ENCODE measurements around the gene NR1H2. TPM values are rescaled to one million over a fixed set of nuclear protein-coding genes. Genes with fewer than 3 reads are reported as not detected.

The NR1H2 gene
- total RNA-seq, 2 donors from 2014 or later = 84.5 to 91.9 TPM

- Mint-ChIP-seq H3K9me3 (no peaks in the 10 kb centered on the region), H3K27me3 (no peaks in the 10 kb centered on the region), H3K27ac (no peak overlapping the region), H3K4me1 (ENCODE audit: low read depth in 2 of 2) (peaks cover 0 to 4% of the 10 kb centered on the region in 2 donors), H3K4me3 (no peak overlapping the region), H3K36me3 (no peaks in the 10 kb centered on the region)
- DNase-seq (ENCODE audit: low spot score) (no peak), ATAC-seq (no peak)
Observed at GRCh38 chr19:50412419-50412818, 36.2 kb downstream of the NR1H2 start.

GRCh38 chr19:50413096-50413495, 36.8 kb downstream of the NR1H2 start:
- DNase-seq (ENCODE audit: low spot score) = no peak
- Mint-ChIP-seq H3K36me3 (no peaks in the 10 kb centered on the region), H3K4me3 (no peak overlapping the region), H3K4me1 (ENCODE audit: low read depth in 2 of 2) (peaks cover 0 to 4% of the 10 kb centered on the region in 2 donors), H3K27ac (no peak overlapping the region), H3K27me3 (no peaks in the 10 kb centered on the region), H3K9me3 (no peaks in the 10 kb centered on the region)
- ATAC-seq = no peak

GRCh38 chr19:50413531-50413930, 37.3 kb downstream of the NR1H2 start:
- Mint-ChIP-seq H3K27me3 (no peaks in the 10 kb centered on the region), H3K4me1 (ENCODE audit: low read depth in 2 of 2) (peaks cover 0 to 4% of the 10 kb centered on the region in 2 donors), H3K9me3 (no peaks in the 10 kb centered on the region), H3K4me3 (no peak overlapping the region), H3K36me3 (no peaks in the 10 kb centered on the region), H3K27ac (no peak overlapping the region)
- DNase-seq (ENCODE audit: low spot score) (no peak), ATAC-seq (no peak)

GRCh38 chr19:50414864-50415660, 38.8 kb downstream of the NR1H2 start:
- Mint-ChIP-seq H3K27me3 (peaks cover 10 to 14% of the 10 kb centered on the region in 2 donors), H3K27ac (no peak overlapping the region), H3K36me3 (peaks cover 1% of the 10 kb centered on the region), H3K9me3 (no peaks in the 10 kb centered on the region), H3K4me1 (ENCODE audit: low read depth in 2 of 2) (peaks cover 11 to 14% of the 10 kb centered on the region in 2 donors), H3K4me3 (no peak overlapping the region)
- DNase-seq (ENCODE audit: low spot score) (peak; percentile 85), ATAC-seq (peak; percentile 71 to 83)

- ATAC-seq = peak in 1 of 2 donors; percentile 7
- Mint-ChIP-seq H3K4me3 (no peak overlapping the region), H3K27ac (no peak overlapping the region), H3K36me3 (peaks cover 4% of the 10 kb centered on the region), H3K4me1 (ENCODE audit: low read depth in 2 of 2) (peaks cover 16 to 18% of the 10 kb centered on the region in 2 donors), H3K27me3 (peaks cover 14 to 20% of the 10 kb centered on the region in 2 donors), H3K9me3 (no peaks in the 10 kb centered on the region)
- DNase-seq (ENCODE audit: low spot score) = no peak
Observed at GRCh38 chr19:50415661-50416033, 39.4 kb downstream of the NR1H2 start.

- no peak for DNase-seq (ENCODE audit: low spot score)
- ATAC-seq = no peak
- peaks cover 18 to 24% of the 10 kb centered on the region in 2 donors for H3K27me3 Mint-ChIP-seq
- H3K27ac Mint-ChIP-seq = no peak overlapping the region
- no peaks in the 10 kb centered on the region for H3K9me3 Mint-ChIP-seq
- H3K4me3 Mint-ChIP-seq = no peak overlapping the region
- H3K36me3 Mint-ChIP-seq = peaks cover 4% of the 10 kb centered on the region
- peaks cover 16 to 18% of the 10 kb centered on the region in 2 donors for H3K4me1 Mint-ChIP-seq (ENCODE audit: low read depth in 2 of 2)
Observed at GRCh38 chr19:50416034-50416977, 40.0 kb downstream of the NR1H2 start.

- Mint-ChIP-seq H3K9me3 (no peaks in the 10 kb centered on the region), H3K36me3 (peaks cover 4% of the 10 kb centered on the region), H3K27ac (no peak overlapping the region), H3K4me1 (ENCODE audit: low read depth in 2 of 2) (peaks cover 16 to 18% of the 10 kb centered on the region in 2 donors), H3K4me3 (no peak overlapping the region), H3K27me3 (peaks cover 22 to 24% of the 10 kb centered on the region in 2 donors)
- DNase-seq (ENCODE audit: low spot score) = peak; percentile 58
- no peak for ATAC-seq
Observed at GRCh38 chr19:50417111-50418081, 41.1 kb downstream of the NR1H2 start.

GRCh38 chr19:50418176-50419021, 42.1 kb downstream of the NR1H2 start, which contains the start of gene SPIB:
TSS of gene SPIB (plus strand) at chr19:50418938. CDS start at chr19:50418963, 25 bp downstream.
- H3K36me3 Mint-ChIP-seq = peaks cover 4% of the 10 kb centered on the region
- no peaks in the 10 kb centered on the region for H3K9me3 Mint-ChIP-seq

GRCh38 chr19:50419022-50419579, 42.8 kb downstream of the NR1H2 start:
- Mint-ChIP-seq H3K27ac (peak overlapping the region in 1 of 2 donors; percentile 70), H3K4me1 (ENCODE audit: low read depth in 2 of 2) (peaks cover 16 to 18% of the 10 kb centered on the region in 2 donors), H3K9me3 (no peaks in the 10 kb centered on the region), H3K27me3 (peaks cover 22 to 24% of the 10 kb centered on the region in 2 donors), H3K4me3 (peak overlapping the region; percentile 11), H3K36me3 (peaks cover 4% of the 10 kb centered on the region)
- DNase-seq (ENCODE audit: low spot score) (peak; percentile 41), ATAC-seq (no peak)

More at GRCh38 chr19:50418176-50419021, 42.1 kb downstream of the NR1H2 start, which contains the start of gene SPIB:
- peak within 1 kb of the TSS; percentile 11 for H3K4me3 Mint-ChIP-seq
- H3K27me3 Mint-ChIP-seq = peaks cover 22 to 24% of the 10 kb centered on the region in 2 donors
- H3K4me1 Mint-ChIP-seq (ENCODE audit: low read depth in 2 of 2) = peaks cover 16 to 18% of the 10 kb centered on the region in 2 donors
- ATAC-seq = peak in 1 of 2 donors; percentile 10
- peak; percentile 53 for DNase-seq (ENCODE audit: low spot score)
- H3K27ac Mint-ChIP-seq = peak within 1 kb of the TSS in 1 of 2 donors; percentile 70

GRCh38 chr19:50419580-50420035, 43.4 kb downstream of the NR1H2 start:
- peaks cover 22 to 24% of the 10 kb centered on the region in 2 donors for H3K27me3 Mint-ChIP-seq
- no peak for ATAC-seq
- no peaks in the 10 kb centered on the region for H3K9me3 Mint-ChIP-seq
- DNase-seq (ENCODE audit: low spot score) = peak; percentile 58
- peak overlapping the region in 1 of 2 donors; percentile 70 for H3K27ac Mint-ChIP-seq
- H3K4me3 Mint-ChIP-seq = peak overlapping the region; percentile 43
- peaks cover 4% of the 10 kb centered on the region for H3K36me3 Mint-ChIP-seq
- H3K4me1 Mint-ChIP-seq (ENCODE audit: low read depth in 2 of 2) = peaks cover 15 to 16% of the 10 kb centered on the region in 2 donors

GRCh38 chr19:50420127-50420526, 43.9 kb downstream of the NR1H2 start:
- Mint-ChIP-seq H3K27ac (peak overlapping the region in 1 of 2 donors; percentile 70), H3K36me3 (peaks cover 4% of the 10 kb centered on the region), H3K4me3 (peak overlapping the region; percentile 43), H3K4me1 (ENCODE audit: low read depth in 2 of 2) (peaks cover 15 to 16% of the 10 kb centered on the region in 2 donors), H3K27me3 (peaks cover 22 to 24% of the 10 kb centered on the region in 2 donors), H3K9me3 (no peaks in the 10 kb centered on the region)
- DNase-seq (ENCODE audit: low spot score) (no peak), ATAC-seq (no peak)

- Mint-ChIP-seq H3K27ac (peak overlapping the region in 1 of 2 donors; percentile 70), H3K4me1 (ENCODE audit: low read depth in 2 of 2) (peaks cover 15 to 16% of the 10 kb centered on the region in 2 donors), H3K27me3 (peaks cover 22 to 24% of the 10 kb centered on the region in 2 donors), H3K36me3 (peaks cover 4% of the 10 kb centered on the region), H3K9me3 (no peaks in the 10 kb centered on the region), H3K4me3 (no peak overlapping the region)
- ATAC-seq (no peak), DNase-seq (ENCODE audit: low spot score) (no peak)
Observed at GRCh38 chr19:50420808-50421207, 44.6 kb downstream of the NR1H2 start.
